Peyer's patch (tissue), 4 donors: ENCODE measurements around the gene CA11. TPM values are rescaled to one million over a fixed set of nuclear protein-coding genes. Genes with fewer than 3 reads are reported as not detected.

ENCODE experiments used
- DNase-seq, 3 donors: peaks; one replicate each; pipeline ENCODE4 v3.0.0-alpha.2; 2017 to 2019
- H3K27ac ChIP-seq, 4 donors: fragments of 200-600 bp; sonication (generic); one replicate each; pipeline ENCODE4 v1.5.1; 2016 to 2019
- H3K27me3 ChIP-seq, 2 donors: fragments of 200-600 bp; sonication (generic); one replicate each; pipeline ENCODE4 v1.5.1; 2019
- H3K36me3 ChIP-seq, 3 donors: fragments of 200-600 bp; sonication (generic); one replicate each; pipeline ENCODE4 v1.5.1; 2016 to 2019
- H3K4me1 ChIP-seq, 4 donors: fragments of 200-600 bp; sonication (generic); one replicate each; pipeline ENCODE4 v1.5.1; 2016 to 2019
- H3K4me3 ChIP-seq, 4 donors: fragments of 200-600 bp; sonication (generic); 1 replicate in 3 of 4; 2 replicates in 1 of 4; pipeline ENCODE4 v1.5.1; 2016 to 2019; ENCODE audit warnings: mild to moderate bottlenecking in 1 of 4
- H3K9me3 ChIP-seq, 4 donors: fragments of 200-600 bp; sonication (generic); one replicate each; pipeline ENCODE4 v1.5.1; 2016 to 2019; ENCODE audit warnings: mild to moderate bottlenecking in 1 of 4
- CTCF ChIP-seq, 6 experiments: fragments of 450-650 bp in 4 of 6; fragments of 200-600 bp in 2 of 6; sonication (generic) in 1 of 6; IDR thresholded peaks; one replicate each; pipeline ENCODE4 v1.5.1; 2017 to 2019; ENCODE audit warnings: antibody characterized with exemption in 6 of 6, mild to moderate bottlenecking in 3 of 6, moderate library complexity in 1 of 6
- POLR2A ChIP-seq, 2 donors: fragments of 450-650 bp; IDR thresholded peaks; one replicate each; pipeline ENCODE4 v1.5.1; 2017; ENCODE audit warnings: antibody characterized with exemption in 2 of 2, mild to moderate bottlenecking in 2 of 2, moderate library complexity in 2 of 2
- total RNA-seq, 4 donors: library from RNA; depleted of rRNA; stranded (reverse); fragments of >200 nt; gene quantifications; one replicate each; pipeline ENCODE4 v1.1.0, GENCODE V29; 2016

Gene CA11
- total RNA-seq, 4 donors from 2014 or later, result 0.70 to 8.3 (median 2.1) TPM

GRCh38 chr19:48645620-48646000 is 377 bp downstream of the CA11 start:
- peak overlapping the region; percentile 72 to 94 (median 84) for H3K27ac ChIP-seq
- no peak for DNase-seq
- no peaks in the 10 kb centered on the region for H3K36me3 ChIP-seq
- TF ChIP-seq CTCF (IDR thresholded peaks at IDR 0.05), result no peak
- TF ChIP-seq POLR2A (IDR thresholded peaks at IDR 0.05), result no peak
- H3K4me1 ChIP-seq, result peaks cover 0 to 20% (median 0%) of the 10 kb centered on the region in 4 donors
- no peaks in the 10 kb centered on the region for H3K27me3 ChIP-seq
- no peaks in the 10 kb centered on the region for H3K9me3 ChIP-seq
- peak overlapping the region; percentile 40 to 59 (median 56) for H3K4me3 ChIP-seq

- TF ChIP-seq POLR2A (IDR thresholded peaks at IDR 0.05), result no peak
- TF ChIP-seq CTCF (IDR thresholded peaks at IDR 0.05), result no peak
- Histone ChIP-seq H3K27me3 (no peaks in the 10 kb centered on the region), H3K9me3 (no peaks in the 10 kb centered on the region), H3K4me3 (peak overlapping the region; percentile 40 to 59 (median 56)), H3K27ac (peak overlapping the region; percentile 72 to 94 (median 84)), H3K36me3 (no peaks in the 10 kb centered on the region), H3K4me1 (peaks cover 0 to 20% (median 0%) of the 10 kb centered on the region in 4 donors)
- peak; percentile 63 to 90 (median 83) for DNase-seq
These were observed 958 bp downstream of the CA11 start for GRCh38 chr19:48644839-48645619.

GRCh38 chr19:48644355-48644754 is 1.6 kb downstream of the CA11 start:
- Histone ChIP-seq H3K27me3 (no peaks in the 10 kb centered on the region), H3K9me3 (no peaks in the 10 kb centered on the region), H3K4me3 (no peak overlapping the region), H3K36me3 (no peaks in the 10 kb centered on the region), H3K27ac (peak overlapping the region in 1 of 4 donors; percentile 94), H3K4me1 (peaks cover 0 to 25% (median 0%) of the 10 kb centered on the region in 4 donors)
- no peak for TF ChIP-seq CTCF (IDR thresholded peaks at IDR 0.05)
- no peak for DNase-seq

- Histone ChIP-seq H3K27ac (no peak overlapping the region), H3K9me3 (no peaks in the 10 kb centered on the region), H3K4me3 (no peak overlapping the region), H3K4me1 (peaks cover 0 to 36% (median 1%) of the 10 kb centered on the region in 4 donors), H3K27me3 (no peaks in the 10 kb centered on the region), H3K36me3 (no peaks in the 10 kb centered on the region)
- no peak for DNase-seq
- TF ChIP-seq CTCF (IDR thresholded peaks at IDR 0.05) (no peak), POLR2A (IDR thresholded peaks at IDR 0.05) (no peak)
These were observed 3.1 kb downstream of the CA11 start for GRCh38 chr19:48642862-48643261.

GRCh38 chr19:48641850-48642249 is 4.1 kb downstream of the CA11 start:
- Histone ChIP-seq H3K4me1 (peaks cover 0 to 36% (median 1%) of the 10 kb centered on the region in 4 donors), H3K9me3 (no peaks in the 10 kb centered on the region), H3K4me3 (no peak overlapping the region), H3K36me3 (no peaks in the 10 kb centered on the region), H3K27me3 (no peaks in the 10 kb centered on the region), H3K27ac (no peak overlapping the region)
- no peak for DNase-seq
- no peak for TF ChIP-seq CTCF (IDR thresholded peaks at IDR 0.05)
- no peak for TF ChIP-seq POLR2A (IDR thresholded peaks at IDR 0.05)
